NCI-H1436 treated with DMSO at 0.1 percent for 48 hours (cell line): ENCODE results near the gene MED26.

ENCODE experiments used
- DNase-seq: peaks from one replicate; lab custom pipeline; 2025; lab: John Stamatoyannopoulos, UW

Gene MED26

DNA sequence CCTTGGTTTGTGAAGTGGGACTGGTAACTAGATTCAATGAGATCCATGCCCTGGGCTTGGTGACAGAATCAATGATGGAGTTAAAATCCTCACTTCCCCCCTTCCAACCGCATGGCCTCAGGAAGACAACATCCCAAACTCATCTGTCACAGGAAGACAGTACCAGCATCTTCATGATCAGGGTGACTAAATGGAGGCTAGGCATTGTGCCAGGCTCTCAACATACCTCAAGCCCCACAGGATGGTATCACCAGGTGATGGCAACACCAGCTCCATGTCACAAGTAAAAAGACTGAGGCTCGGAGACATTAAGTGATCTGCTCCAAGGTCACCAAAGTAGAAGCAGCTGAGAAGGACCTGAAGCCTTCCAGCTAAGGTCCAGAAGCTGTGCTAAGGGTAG, 14.2 kb downstream of the MED26 start:
- DNase-seq = no peak

DNA sequence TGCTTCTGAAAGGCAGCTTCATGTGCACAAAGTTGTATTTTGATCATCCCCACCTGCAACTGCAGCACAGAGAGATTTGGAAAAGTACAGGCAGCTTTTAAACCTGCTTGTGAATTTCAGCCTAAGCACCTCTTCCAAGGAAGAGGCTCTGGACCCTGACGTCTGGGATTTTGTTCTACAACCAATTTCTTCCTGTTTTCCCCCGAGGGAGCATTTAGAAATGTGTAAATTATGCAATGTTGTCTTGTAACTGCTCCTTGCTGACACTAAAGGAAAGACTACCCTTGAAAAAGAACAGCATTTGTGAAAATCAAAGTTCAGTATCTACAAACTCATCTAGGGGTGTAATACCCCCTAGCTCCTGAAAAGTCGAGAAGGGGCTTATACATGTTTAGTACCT, 15.4 kb downstream of the MED26 start:
- no peak for DNase-seq

DNA sequence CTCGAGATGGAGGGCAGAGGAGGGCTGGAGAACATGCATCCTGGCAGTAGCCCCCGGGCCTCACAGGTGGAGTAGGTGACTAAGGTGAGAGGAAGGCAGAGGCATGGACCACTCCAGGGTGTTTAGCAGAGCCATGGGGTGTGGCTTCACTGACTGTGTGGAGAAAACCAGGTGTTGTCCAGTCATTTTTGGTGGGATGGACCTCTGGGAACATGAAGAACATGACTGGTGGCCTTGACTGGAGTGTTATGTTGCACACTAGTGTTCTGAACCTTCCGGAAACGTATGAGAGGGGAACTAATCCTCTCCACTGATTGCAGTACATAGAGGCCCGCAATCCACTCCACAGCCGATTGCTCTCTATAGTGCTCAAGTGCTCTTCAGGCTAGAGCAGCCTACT, 16.9 kb downstream of the MED26 start:
- DNase-seq = no peak

DNA sequence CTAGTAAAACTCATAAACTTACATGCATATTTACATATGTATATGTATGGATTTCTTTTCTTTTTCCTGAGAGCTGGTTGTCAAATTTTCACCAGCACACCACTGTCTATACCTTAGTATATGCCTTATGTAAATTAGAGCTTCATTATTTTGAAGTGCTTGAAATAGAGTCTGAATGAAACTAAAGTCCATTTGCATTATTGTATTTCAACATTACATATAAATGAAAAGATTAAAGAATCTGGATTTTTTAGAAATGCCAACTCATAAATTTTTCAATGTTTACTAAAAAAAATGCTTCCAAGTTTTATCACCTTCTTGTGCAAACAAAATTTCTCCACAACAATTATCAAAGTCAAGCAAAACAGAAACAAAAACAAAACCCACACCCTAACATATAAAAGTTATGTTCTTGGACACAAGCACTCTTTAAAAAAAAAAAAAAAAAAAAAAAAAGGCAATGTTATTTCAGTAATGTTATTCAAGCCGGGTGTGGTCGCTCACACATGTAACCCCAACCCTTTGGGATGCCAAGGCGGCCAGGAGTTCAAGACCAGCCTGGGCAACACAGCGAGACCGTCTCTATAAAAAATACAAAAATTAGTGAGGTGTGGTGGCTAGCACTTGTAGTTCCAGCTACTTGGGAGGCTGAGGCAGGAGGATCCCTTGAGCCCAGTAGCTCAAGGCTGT, 18.3 kb downstream of the MED26 start:
- DNase-seq = no peak

DNA sequence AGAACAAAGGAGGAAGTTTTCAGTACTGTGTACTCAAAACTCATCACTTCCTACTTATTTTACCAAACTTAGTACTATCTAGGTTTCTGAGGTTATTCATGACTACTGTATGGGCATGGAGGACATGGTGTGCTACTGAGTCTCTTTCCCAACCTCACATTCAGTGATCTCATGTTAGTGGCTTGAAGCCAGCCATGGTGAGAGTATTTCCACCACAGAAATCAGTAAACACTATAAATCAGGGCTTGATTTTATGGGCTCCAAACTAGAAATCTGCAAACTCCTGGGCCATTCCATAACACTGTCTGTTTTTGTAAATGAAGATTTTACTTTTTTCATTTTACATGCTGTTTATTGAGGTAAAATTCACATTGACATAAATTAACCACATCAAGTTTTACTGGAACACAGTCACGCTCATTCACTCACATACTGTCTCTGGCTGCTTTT, 19.7 kb downstream of the MED26 start:
- DNase-seq = no peak

DNA sequence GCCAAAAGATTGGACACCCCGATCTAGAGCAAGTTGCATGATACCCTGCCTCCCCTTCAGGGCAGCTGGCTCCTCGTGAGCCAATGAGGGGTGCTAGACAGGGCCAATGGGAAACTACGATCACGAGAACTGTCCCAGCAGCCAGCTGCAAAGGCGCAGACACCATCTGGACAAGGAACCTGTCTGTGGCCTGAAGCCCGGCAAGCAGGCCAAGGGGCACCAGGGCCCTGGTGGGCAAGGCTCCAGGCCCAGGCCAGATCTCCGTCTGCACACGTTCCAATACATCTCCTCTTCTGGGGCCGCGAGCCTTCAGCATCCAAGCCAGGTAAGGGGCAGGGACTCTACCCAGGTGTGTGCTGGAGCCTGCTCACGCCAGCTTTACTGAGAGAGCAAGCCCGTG, 20.2 kb downstream of the MED26 start:
- no peak for DNase-seq

DNA sequence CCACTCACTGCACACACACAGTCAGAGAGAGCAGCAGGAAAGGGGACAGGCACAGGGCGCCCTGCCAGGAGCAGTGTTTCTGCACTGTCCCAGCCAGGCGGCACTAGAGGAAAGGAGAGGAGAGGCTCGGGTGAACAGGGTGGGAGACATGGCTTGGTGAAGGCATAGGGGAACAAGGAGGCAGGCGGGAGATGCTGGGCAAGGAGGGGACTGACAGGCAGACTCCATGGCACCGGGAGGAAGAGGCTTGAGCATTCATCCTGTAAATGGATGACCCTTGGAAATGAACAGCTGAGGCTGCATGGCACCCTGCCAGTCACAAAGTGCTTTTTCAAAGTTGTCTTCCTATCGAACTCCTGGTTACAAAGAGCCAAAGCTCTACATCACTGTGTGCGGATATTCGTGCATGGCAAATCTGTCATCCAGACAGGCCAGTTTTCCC, 22.4 kb downstream of the MED26 start:
- DNase-seq = no peak

DNA sequence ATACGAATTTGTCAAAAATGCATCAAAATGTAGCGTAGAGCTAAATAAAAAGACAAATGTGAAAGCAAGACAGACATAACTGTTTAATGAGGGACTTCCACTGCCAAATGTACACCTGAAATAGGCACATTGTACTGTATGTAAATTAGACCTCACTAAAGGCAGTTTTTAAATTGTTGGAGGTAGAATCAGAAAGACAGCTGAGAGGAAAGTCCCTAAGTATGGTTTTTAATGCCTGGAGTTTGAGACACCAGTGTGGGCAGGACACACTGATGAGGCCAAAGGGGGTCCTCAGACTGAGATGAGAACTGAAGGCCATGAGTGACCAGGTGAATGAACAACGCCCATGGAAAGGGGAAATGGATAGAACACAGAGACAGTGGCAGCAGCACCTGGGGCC, 22.9 kb downstream of the MED26 start:
- no peak for DNase-seq

DNA sequence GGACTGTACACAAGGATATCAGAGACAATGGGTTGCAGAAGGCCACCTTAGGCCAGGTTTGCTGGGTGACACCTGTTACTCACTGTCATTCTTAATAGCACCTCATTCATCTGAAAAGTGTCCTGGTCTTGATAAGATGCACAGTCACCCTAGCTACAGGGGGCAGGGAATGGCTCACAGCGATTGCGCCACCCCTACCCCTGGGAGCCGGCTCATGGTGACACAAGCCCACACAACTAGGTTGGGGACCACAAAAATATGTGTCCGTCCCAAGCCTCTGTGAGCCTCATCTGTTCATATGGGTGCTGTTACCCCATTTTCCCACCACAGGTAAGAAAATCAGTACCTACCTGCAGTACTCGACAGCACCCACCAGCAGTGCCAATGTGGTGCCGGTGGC, 23.4 kb downstream of the MED26 start:
- no peak for DNase-seq

DNA sequence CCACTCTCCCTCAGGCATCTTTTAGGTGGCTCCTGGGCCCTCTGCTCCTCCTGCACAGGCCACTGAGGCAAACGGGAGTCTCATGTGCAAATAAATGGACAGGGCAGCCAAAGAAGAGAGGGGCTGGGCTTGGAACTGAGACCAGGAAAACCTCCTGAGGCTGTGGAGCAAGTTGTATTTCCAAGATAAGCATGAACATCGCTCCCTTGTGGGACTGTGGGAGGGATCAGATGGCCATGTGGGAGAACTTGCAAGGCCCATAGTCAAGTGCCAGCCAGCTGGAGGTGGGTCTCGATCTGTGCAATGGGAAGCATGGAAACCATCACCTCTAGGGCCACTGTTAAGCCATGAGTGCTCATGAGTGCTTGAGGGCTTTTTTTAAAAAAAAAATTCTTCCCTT, 24.9 kb downstream of the MED26 start:
- no peak for DNase-seq

DNA sequence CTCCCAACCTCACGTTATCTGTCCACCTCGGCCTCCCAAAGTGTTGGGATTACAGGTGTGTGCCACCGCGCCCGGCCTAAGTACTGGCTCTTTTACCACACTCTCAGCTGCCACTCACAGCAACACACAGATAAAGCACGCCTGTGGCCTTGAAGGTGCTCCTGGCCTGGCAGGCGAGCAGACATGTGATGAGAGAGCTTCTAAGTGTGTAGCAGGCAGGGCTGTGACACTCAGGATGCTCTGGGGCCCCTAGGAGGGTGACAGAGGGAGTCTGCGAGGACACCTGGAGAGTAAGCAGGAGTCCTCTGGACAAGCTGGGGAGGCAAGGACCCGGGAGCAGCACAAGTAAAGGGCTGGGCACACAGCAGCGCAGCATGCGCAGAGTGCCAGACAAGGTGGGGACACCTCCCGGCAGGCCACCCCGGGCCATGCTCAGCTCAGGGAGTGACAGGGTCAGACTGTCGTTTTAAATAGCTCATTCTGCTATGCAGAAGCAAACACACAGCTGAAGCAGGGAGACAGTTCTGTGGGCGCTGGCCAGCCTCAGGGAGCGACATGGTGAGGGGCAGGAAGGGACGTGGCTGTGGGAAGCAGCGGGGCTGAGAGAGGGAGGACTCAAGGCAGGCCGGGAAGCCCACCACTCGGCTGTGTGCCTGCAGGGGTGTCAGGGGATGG, 26.5 kb downstream of the MED26 start:
- DNase-seq = no peak

DNA sequence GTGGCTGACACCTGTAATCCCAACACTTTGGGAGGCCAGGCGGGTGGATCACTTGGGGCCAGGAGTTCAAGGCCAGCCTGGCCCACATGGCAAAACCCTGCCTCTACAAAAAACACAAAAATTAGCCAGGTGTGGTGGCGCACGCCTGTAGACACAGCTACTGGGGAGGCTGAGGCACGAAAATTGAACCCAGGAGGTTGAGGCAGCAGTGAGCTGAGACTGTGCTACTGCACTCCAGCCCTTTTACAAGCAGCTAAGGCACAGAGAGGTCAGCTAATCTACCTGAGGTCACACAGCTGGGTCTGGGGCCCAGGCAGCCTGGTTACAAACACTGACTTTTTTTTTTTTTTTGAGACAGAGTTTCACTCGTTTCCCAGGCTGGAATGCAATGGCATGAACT, 27.2 kb downstream of the MED26 start:
- DNase-seq = no peak

DNA sequence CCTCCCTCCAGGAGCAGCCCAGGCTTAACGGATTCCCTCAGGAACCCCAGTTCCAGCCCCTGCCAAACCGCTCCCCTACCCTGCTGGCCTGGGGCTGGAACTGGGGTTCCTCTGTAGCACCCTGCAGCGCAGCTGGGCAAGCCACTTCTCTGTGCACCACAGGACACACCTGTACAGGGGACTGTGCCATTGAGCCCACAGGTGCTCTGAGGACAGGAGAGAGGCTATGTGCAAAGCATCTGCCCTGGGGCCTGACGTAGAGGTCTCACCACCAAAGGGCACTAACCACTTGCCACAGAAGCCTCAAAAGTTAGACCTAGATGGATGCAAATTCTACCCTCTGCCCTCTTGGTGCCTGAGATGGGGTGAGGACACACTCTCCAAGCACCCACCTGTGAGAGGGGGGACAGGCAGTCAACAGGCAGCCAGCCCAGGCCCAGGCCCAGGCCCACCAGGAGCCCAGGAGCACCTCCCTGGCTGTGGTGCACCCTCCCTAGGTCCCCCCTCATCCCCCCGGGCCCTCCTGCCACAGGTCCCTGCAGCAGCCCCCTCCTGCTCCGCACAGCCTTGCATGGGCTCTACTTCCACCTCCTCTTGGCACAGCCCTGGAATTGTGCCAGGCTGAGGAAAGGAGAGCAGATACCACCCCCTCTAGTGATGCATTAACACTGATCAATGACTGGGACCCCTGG, 28.2 kb downstream of the MED26 start:
- no peak for DNase-seq

DNA sequence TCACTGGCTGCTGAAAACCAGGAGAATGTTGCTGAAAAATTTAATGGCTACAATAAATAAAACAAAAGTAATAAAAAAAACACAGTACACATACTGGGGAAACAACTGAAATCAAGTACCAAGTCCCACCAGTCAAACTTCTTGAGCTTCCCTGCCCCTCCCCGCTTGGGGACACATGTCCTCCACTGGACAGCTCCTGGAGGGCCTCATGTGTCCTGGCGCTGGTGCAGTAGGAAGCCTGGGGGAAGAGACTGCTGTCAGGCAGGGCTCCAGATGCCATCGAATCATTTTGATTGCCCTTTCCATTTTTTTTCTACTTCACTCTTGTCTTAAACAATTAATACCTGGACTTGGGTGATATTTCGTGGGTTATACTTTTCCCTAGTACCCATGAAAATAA, 29.2 kb downstream of the MED26 start:
- DNase-seq = no peak

DNA sequence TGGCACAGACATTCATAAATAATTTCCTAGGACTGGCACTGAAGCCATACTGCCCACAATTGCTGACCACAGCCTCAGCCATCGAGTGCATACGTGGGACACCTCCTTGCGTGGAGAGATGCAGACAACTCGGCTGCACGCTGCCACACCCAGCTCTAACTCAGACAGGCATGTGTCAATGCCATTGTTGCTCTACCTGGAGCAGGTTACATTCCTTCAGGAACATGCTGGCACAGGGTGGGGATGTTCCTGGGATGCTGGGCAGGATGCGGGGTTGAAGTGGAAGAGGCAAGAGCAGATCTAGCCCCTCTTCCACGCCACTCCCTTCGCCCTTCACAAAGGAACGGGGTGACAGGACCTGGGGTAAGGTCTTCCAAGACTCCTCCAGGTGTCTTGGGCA, 31.6 kb downstream of the MED26 start:
- no peak for DNase-seq

DNA sequence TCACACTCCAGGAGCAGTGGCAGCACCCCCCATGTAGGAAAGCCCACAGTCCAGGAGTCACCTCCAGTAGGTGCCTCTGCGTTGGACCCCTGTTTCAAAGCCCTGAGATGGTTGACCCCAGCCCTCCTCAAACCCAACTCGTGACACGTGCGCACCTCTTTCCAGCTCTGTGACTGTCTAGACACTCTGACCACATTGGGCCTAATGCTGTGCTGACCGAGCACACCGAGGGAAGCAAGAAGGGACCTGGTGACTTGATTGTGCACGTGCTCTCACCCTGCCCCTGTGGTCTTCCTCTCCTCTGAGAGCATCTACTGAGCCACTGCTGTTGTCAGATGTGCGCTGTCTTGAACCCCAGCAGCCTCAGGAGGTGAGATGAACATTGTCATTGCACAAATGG, 32.9 kb downstream of the MED26 start:
- DNase-seq = no peak

DNA sequence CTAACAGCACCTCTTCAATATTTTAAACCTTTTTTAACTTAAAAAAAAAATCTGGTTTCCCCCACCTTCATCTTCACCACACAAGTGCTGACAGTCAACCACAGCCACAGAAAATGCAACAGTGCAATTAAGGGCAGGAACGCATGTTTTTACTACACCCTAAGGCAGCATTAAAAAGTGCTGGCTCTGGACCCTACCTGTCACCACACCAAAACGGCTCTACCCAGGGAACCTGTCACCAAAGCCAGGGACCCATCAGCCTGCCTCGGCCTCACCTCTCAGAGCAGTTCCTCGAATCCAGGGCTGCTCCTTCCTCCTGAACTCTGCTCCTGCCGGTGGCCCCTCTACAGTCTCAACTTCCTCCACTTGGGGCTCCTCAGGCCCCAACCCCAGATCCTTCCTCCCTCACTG, 33.3 kb downstream of the MED26 start:
- DNase-seq = no peak

DNA sequence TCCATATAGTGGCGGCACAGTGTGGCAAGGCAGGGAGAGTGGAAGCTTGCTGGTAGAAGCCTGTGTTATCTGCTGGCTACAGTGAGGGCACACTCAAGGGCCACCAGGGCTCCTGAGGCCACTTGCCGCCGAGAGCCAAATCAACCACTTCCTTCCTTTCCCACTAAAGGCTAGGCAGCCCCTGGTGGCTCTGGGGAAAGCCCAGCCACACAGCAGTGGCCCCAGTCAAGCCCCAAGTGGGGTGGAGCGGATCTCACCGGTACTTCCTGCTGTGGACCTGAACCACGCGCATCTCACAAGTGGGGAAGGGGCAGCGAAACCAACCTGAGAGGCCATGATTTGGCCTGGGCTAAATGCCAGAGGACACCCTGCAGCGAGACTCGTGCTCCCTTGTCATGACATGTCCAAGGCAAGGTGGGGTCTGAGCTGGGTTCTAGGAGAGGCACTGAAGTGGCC, 33.8 kb downstream of the MED26 start:
- DNase-seq = no peak

DNA sequence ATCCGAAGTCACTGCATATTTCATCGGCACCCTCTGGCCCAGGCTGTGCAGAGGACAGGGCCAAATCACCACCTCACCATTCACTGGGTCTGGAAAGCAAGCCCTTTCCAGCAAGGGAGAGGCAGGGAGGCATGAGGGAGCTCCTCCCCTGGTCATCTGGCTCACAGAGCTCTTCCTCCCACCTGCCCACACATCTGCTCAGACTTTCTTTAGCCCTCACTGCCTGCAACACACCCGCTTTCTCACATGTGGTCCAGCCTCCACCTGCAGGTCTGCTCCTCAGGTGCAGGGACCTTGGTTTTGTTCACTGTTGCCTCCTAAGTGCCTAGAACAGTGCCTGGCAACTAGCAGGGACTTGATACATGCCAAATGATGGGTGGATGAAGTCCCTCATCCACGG, 34.8 kb downstream of the MED26 start:
- DNase-seq = no peak

DNA sequence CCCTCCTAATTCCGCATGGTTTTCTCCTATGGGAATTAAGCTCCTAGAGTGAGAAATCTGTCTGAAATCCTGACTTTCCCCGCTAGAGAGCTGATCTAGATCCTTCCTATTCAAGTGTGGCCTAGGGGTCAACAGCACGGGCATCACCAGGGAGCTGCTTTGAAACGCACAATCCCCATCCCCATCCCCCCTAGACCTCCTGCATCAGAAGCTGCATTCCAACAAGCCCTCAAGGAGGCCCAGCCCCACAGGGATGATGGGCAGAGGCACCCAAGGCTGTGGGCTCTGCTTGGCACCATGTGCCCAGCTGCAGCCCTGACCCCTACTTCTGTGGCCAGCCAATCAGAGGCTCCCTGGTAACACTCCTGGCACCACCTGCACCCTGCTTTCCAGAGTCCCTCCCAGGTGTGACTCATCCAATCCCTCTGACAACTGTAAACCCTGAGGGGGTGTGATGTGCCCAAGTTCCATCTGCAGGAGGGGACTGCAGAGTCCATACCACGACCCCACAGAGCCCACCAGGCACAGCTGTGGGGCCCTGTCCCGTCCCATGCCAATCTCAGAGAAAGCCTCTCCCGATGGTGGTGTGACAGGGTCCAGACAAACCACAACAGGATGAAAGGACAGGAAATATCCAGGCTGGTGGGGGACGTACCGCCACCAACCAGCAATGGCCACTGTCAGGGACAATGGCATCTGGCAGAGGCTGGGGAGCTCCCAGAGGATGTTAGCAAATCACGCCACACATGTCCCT, 36.0 kb downstream of the MED26 start:
- DNase-seq = no peak

DNA sequence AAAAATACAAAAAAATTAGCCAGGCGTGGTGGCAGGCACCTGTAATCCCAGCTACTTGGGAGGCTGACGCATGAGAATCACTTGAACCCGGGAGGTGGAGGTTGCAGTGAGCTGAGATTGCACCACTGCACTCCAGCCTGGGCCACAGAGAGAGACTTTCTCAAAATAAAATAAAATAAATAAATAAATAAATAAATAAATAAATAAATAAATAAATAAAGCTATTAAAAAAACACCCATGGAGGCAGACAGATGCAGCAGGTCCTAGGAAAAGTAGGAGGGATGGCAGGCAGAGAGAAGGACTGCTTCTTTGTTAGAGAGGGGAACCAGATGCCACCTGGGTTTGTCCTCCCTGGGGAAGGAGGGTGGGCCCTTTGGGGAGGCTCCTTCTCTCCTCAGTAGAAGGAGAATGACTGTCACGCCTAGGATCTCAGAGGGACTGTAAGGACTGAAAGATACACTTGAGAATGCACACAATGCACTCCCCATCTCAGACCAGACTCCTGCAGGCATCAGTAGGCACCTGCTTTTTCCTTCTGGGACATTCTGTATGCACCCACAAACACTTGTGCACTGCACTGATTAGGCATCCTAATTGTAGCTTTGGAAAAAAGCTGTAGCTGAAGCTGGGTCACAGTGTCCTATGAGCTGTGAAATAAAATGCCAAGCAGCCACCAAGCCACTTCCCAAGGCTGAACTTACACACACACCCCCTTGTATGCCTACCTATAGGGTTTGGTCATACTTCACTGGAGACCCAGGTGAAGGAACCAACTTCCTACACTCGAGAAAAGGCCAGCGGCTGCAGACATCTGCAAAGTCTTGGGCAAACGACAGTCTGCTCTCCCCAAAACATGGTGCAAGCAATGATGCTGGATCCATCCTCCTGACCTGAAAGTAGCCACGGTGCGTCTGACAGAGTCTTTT, 36.9 kb downstream of the MED26 start:
- DNase-seq = no peak
